ENCODE results near the gene LRCH1.

GRCh38 chr13:46562581-46562980, 9.6 kb downstream of the LRCH1 start:
- TF ChIP-seq POLR2A (IDR thresholded peaks at IDR 0.05; ENCODE audit: low read length) (no peak), GATA1 (IDR thresholded peaks at IDR 0.05; ENCODE audit: low read depth, low read length) (no peak)

Measured in erythroblast (primary cell).